Suppressor macrophage treated with lipopolysaccharide for 4 hours (primary cell): ENCODE data around the gene C14orf132.

ENCODE experiments used
- DNase-seq: peaks from one replicate; pipeline ENCODE4 v3.0.0-alpha.2; 2020

Gene C14orf132

GRCh38 chr14:96102081-96102856, 63.1 kb downstream of the C14orf132 start:
- DNase-seq, result no peak

GRCh38 chr14:96103075-96103474, 63.9 kb downstream of the C14orf132 start:
- DNase-seq, result no peak

GRCh38 chr14:96103560-96104460, 64.6 kb downstream of the C14orf132 start:
- no peak for DNase-seq

DNA sequence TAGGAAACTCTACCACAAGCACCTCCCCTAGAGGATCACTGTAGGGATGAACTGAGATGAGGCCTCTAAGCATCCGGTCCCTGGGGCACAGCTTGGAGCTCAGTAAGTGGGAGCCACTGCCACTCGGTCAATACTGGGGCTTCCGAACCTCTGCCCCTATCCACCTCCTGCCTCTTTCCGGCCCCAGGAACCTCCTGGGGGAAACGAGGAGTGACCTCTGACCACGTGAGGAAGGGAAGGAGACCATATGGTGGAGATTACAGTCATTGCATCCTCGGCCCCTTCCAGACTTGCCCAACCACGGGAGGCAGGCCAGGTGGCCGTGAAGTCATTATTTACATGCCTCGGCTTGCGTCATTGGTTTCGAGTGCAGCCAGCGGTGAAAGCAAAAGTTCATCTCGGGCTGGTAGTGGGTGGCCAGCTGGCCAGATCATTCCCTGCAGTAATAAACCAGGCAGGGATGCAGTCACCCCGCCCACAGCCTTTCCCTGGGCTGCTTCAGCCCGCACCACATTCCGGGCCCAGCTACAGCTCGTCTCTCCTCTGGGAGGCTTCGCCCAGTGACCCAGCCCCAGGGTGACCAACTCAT, 65.4 kb downstream of the C14orf132 start:
- DNase-seq, result peak; percentile 30

DNA sequence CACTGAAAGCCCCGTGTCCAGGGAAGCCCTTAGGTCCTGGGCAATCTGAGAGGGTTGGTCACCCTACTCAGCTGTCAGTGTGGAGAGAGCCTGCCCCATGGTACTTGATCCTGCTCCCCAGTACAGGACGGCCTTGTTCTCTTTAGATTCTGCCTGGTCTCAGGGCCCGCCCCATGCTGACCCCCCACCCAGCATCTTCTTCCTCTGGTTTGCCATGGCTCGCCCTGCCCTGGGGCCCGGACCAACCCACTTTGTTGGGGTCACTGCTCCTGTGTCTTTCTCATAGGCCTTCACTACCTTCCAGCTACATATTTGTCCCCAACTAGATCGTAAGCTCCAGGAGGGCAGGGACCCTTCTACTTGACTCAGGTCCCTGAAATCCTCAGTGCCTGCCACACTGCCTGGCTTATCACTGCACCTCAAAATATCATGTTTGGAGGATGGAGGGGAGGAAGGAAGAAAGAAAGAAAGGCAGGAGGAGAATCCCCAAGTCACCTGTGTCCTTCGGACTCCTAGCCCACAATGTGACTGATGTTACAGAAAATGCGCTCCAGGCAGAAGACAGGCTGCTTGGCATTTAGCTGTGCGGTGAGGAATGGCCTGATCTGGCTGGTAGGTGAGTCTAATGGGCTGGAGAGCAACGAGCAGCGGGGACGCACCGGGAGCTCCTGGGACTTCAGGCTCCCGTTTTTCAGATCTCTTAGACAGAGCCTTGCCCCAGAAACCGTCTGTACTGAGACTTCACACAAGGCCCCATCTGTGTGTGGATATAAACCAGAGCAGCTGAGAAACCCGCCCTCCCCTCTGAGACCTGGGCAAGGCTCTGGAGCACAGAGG, 66.1 kb downstream of the C14orf132 start:
- no peak for DNase-seq

GRCh38 chr14:96105926-96106441, 66.8 kb downstream of the C14orf132 start:
- no peak for DNase-seq

- no peak for DNase-seq
These were observed 67.7 kb downstream of the C14orf132 start for GRCh38 chr14:96106891-96107290.

DNA sequence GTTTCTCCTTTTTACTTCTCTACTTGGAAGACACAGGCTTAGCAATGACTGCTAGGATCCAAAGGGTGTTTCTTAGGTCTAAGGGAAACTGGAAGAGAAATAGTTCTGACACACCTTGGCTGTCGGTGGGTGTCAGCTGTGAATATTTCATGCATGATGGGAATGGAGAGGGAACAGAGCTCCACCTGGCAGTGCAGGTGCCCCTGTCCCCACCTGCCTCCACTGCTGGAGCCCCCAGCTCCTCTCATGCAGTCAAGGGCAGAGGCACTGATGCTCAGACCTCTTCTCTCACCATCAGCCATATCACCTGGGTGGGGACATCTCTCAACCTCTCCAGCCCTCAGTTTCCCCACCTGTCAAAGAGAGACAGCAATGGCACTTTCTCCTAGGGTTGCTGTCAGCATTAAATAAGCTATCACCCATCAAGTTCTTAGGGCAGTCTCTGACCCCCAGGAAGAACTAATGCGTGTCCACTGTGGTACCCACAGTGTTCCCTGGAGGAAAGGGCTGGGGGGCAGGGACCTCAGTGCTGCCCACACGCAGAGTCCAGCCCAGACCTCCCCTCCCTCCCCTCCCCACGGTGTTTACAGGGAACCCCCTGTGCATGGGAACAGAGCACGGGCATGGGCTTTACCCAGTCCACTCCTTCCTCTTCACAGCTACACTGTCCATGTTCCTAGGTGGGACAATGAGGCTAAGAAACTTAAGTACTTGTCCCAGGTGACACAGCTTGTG, 69.1 kb downstream of the C14orf132 start:
- DNase-seq, result no peak

GRCh38 chr14:96108911-96109310, 69.7 kb downstream of the C14orf132 start:
- DNase-seq, result no peak

DNA sequence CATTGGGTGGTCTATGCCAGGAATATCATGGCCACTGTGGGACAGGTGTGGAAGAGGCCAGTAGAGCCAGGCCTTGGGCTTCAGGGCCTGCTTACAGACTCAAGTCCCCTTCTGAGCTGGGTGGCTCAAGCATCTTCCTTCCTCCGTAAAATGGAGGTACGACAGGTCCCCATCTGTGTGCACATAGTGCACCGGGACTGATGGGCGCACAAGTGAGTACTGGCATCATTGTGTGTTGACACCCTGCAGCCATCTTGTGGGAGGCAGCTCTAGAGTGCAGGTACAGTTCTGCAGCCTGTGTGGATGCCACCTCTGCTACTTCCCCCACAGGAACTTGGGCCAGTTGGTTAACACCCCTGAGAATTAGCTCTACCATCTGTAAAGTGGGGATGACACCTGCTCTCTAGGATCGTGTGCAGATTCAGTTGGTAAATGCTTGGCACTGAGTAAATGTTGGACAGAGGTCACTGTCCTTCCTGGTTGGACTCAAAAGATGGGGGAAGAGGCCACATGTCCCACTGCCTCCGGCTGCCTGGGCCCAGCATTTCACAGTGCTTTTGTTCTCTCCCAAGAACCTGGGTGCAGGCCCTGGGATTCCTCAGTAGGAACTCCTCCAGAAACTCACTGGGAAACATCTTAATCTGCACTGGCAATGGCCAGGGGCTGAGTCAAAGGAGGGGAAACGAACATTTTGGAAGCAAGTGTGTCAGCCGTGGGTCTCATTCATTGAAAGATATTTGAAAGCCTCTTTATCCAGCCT, 70.6 kb downstream of the C14orf132 start:
- DNase-seq, result no peak

DNA sequence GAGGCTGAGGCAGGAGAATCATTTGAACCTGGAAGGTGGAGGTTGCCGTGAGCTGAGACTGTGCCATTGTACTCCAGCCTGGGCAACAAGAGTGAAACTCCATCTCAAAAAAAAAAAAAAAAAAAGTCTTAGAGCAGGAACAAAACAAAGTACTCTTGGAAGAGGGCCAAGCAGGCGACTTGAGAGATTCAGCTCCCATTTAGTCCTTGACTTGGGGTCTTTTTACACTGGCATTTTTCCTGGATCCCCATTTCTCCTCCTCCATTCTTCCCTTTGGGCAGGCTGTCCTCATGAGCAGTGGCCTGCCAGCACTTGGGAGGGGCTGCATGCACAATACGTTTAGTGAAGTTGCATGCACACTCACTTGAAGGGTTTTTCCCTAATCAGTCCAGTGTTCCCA, 72.9 kb downstream of the C14orf132 start:
- no peak for DNase-seq

- no peak for DNase-seq
These were observed 74.8 kb downstream of the C14orf132 start for GRCh38 chr14:96114002-96114401.

DNA sequence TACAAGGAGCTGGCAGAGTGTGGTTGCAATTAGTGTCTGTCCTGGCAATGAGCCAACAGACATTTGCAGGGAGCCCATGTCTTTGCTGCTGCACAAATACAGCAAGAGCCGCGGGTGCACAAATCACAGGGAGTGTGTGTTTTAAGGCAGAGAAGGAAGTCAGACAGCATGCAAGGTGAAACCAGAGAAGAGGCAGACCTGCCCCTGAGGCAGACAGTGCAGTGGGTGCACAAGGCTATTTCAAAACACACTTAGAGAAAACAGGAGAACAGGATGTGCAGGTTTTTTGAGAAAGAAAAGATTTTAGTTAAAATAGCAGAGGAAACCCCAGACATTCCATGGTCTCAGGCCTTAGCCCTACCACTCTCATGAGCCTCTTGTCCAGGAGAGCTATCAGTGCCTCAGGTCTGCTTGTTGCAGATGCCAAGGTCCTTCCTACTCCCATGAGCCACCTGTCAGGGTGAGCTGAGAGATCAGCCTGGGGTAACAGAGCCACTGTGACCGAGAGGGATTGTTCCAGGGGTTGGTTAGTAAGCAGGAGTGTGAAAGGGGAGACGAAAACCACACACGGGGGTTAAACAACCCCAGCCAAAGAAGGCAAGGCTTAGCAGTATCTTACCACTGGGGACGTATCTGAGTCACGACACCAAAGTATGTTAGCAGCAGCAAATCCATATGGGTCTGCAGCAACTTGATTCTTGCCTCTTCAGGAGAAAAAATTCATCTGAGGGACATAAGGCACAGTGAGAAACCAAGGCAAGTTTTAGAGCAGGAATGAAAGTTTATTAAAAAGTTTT, 78.1 kb downstream of the C14orf132 start:
- DNase-seq, result no peak

GRCh38 chr14:96117960-96118359, 78.8 kb downstream of the C14orf132 start:
- no peak for DNase-seq

GRCh38 chr14:96118391-96118790, 79.2 kb downstream of the C14orf132 start:
- DNase-seq, result no peak

DNA sequence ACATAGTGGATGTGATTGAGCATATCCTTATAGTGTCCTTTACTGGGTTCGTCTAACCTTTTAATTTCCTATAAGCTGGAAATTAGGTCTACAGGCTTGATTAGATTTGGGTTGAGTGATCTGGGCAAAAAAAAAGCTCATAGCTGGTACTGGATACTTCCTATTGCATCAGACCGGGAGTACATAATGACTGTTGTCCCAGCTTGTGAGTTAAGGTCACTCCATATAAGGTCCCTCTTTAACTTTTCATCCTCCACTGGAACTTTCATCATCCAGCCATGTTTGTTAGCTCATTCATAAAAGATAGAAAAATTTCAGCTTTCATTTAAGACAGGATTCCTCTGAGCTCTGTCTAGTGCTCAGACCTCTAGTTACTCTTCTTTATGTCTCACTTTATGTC, 80.8 kb downstream of the C14orf132 start:
- no peak for DNase-seq

- no peak for DNase-seq
These were observed 81.2 kb downstream of the C14orf132 start for GRCh38 chr14:96120392-96120791.

- no peak for DNase-seq
These were observed 81.8 kb downstream of the C14orf132 start for GRCh38 chr14:96120941-96121340.

DNA sequence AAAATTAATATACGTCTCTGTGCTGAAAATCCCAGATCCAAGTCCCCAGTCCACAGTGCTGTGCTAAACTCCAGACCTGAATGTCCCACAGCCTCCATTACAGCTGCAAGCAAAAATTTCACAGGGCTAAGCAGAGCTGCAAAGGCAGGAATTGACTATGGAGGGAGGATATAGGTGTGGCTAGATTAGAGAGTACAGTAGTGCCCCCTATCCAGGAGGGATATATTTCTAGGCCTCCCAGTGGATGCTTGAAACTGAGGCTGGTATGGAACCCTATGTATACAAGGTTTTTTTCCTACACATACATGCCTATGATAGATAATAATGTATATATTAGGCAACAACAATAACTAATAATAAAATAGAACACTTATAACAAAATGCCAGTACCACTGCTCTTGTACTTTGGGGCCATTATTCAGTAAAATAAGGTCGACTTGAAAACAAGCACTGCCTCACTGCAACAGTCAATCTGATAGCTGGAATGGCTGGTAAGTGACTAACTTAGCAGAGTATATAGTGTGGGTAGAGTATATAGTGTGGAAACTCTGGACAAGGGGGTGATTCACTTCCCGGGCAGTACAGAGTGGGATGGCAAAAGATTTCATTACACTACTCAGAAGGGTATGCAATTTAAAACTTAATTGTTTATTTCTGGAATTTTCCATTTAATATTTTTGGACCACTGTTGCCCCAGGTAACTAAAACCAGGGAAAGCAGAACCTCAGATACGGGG, 82.7 kb downstream of the C14orf132 start:
- no peak for DNase-seq
